ENCODE data around the gene CAMSAP1.

GRCh38 chr9:135773530-135774238, 133.7 kb downstream of the CAMSAP1 start:
- TF ChIP-seq ZNF768 (tag by site-specific recombination; IDR thresholded peaks at IDR 0.05) (no peak), SP2 (tag by site-specific recombination; IDR thresholded peaks at IDR 0.05) (no peak), CTCF (tag by site-specific recombination; IDR thresholded peaks at IDR 0.05) (no peak), ZBTB1 (tag by site-specific recombination; IDR thresholded peaks at IDR 0.05) (no peak), ZNF292 (tag by site-specific recombination; IDR thresholded peaks at IDR 0.05; ENCODE audit: borderline replicate concordance, low read depth) (no peak), ZNF510 (tag by site-specific recombination; IDR thresholded peaks at IDR 0.05; ENCODE audit: insufficient replicate concordance) (no peak), ZNF274 (IDR thresholded peaks at IDR 0.05; ENCODE audit: low read length) (no peak), ZNF274 (tag by site-specific recombination; IDR thresholded peaks at IDR 0.05; ENCODE audit: borderline replicate concordance) (0 out of 2 replicates have a peak, but pooled peaks have one; percentile 15), ZNF416 (tag by site-specific recombination; IDR thresholded peaks at IDR 0.05) (no peak), YY1 (tag by site-specific recombination; IDR thresholded peaks at IDR 0.05) (no peak), TCF7L2 (IDR thresholded peaks at IDR 0.05; ENCODE audit: borderline replicate concordance, low read depth, low read length) (no peak), ZNF76 (tag by site-specific recombination; IDR thresholded peaks at IDR 0.05; ENCODE audit: borderline replicate concordance, low read depth) (no peak), PBX3 (CRISPR knock-in tag; IDR thresholded peaks at IDR 0.05) (no peak)
- TF ChIP-seq, protein P1, sequence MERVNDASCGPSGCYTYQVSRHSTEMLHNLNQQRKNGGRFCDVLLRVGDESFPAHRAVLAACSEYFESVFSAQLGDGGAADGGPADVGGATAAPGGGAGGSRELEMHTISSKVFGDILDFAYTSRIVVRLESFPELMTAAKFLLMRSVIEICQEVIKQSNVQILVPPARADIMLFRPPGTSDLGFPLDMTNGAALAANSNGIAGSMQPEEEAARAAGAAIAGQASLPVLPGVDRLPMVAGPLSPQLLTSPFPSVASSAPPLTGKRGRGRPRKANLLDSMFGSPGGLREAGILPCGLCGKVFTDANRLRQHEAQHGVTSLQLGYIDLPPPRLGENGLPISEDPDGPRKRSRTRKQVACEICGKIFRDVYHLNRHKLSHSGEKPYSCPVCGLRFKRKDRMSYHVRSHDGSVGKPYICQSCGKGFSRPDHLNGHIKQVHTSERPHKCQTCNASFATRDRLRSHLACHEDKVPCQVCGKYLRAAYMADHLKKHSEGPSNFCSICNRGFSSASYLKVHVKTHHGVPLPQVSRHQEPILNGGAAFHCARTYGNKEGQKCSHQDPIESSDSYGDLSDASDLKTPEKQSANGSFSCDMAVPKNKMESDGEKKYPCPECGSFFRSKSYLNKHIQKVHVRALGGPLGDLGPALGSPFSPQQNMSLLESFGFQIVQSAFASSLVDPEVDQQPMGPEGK (tag by site-specific recombination; IDR thresholded peaks at IDR 0.05): 0 out of 2 replicates have a peak, but pooled peaks have one; percentile 33
- TF ChIP-seq, protein P2, sequence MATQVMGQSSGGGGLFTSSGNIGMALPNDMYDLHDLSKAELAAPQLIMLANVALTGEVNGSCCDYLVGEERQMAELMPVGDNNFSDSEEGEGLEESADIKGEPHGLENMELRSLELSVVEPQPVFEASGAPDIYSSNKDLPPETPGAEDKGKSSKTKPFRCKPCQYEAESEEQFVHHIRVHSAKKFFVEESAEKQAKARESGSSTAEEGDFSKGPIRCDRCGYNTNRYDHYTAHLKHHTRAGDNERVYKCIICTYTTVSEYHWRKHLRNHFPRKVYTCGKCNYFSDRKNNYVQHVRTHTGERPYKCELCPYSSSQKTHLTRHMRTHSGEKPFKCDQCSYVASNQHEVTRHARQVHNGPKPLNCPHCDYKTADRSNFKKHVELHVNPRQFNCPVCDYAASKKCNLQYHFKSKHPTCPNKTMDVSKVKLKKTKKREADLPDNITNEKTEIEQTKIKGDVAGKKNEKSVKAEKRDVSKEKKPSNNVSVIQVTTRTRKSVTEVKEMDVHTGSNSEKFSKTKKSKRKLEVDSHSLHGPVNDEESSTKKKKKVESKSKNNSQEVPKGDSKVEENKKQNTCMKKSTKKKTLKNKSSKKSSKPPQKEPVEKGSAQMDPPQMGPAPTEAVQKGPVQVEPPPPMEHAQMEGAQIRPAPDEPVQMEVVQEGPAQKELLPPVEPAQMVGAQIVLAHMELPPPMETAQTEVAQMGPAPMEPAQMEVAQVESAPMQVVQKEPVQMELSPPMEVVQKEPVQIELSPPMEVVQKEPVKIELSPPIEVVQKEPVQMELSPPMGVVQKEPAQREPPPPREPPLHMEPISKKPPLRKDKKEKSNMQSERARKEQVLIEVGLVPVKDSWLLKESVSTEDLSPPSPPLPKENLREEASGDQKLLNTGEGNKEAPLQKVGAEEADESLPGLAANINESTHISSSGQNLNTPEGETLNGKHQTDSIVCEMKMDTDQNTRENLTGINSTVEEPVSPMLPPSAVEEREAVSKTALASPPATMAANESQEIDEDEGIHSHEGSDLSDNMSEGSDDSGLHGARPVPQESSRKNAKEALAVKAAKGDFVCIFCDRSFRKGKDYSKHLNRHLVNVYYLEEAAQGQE (tag by site-specific recombination; IDR thresholded peaks at IDR 0.05): no peak
